ENCODE measurements around the gene PTK7.

DNA sequence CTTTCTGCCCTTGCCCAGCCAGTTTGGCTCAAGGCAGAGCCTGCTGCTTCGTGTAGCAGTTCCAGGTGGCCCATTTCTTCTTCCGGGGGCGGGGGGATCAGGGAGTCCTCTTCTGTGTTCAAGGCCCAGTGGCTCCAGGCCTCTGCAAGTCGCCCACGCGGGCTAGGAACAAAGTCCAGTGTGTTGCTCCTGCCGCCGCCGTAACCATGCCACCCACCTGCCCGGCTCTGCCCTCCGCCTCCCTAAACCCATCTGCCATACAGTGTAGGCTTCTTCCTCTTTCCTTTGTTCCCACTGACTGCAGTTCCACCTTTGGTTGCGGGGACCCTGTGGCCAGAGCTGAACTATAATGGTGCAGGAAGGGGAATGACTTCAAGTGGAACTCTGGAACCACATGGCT, 51.1 kb downstream of the PTK7 start:
- TF ChIP-seq NANOG (IDR thresholded peaks at IDR 0.05; ENCODE audit: insufficient read depth, low read depth, low read length, poor library complexity, severe bottlenecking) (no peak), TAF1 (IDR thresholded peaks at IDR 0.05; ENCODE audit: low read depth, low read length) (no peak), YY1 (IDR thresholded peaks at IDR 0.05; ENCODE audit: low read depth, low read length) (no peak), CHD2 (IDR thresholded peaks at IDR 0.05; ENCODE audit: low read length) (no peak)
- TF ChIP-seq, protein P1, sequence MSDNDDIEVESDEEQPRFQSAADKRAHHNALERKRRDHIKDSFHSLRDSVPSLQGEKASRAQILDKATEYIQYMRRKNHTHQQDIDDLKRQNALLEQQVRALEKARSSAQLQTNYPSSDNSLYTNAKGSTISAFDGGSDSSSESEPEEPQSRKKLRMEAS (IDR thresholded peaks at IDR 0.05): no peak
